HL-60 (cell line): ENCODE results near the gene GNAT2.
A peak's percentile ranks its signal among the peaks of the same experiment; 100 is the strongest.

Source experiments
- DNase-seq, 2 experiments: peaks; one replicate each; pipeline ENCODE4 v3.0.0-alpha.2; 2010 to 2020; ENCODE audit warnings: low read depth in 1 of 2, low spot score in 1 of 2
- H3K27ac ChIP-seq: fragments of 250-450 bp; sonication (Bioruptor Pico); replicated peaks from 2 replicates; pipeline ENCODE4 v1.5.1; 2020; ENCODE audit warnings: mild to moderate bottlenecking, moderate library complexity
- H3K27me3 ChIP-seq: fragments of 250-450 bp; sonication (Bioruptor Pico); 2 replicates; pipeline ENCODE4 v1.5.1; 2021; ENCODE audit warnings: mild to moderate bottlenecking, moderate library complexity; ENCODE audit not compliant: insufficient read depth, poor library complexity, severe bottlenecking
- H3K4me3 ChIP-seq: replicated peaks from 2 replicates; pipeline ENCODE4 v1.5.1; 2011; ENCODE audit warnings: mild to moderate bottlenecking, control low read depth, low read length; ENCODE audit not compliant: insufficient read depth
- CTCF ChIP-seq: IDR thresholded peaks from one replicate; pipeline ENCODE4 v1.5.1; 2011; ENCODE audit warnings: low read length, control low read depth, inconsistent platforms; ENCODE audit not compliant: insufficient read depth
- GABPA ChIP-seq: IDR thresholded peaks from 2 replicates; pipeline ENCODE4 v1.6.1; 2012; ENCODE audit warnings: low read depth
- POLR2AphosphoS5 ChIP-seq: IDR thresholded peaks from 2 replicates; pipeline ENCODE4 v1.6.1; 2012; ENCODE audit warnings: low read depth
- REST ChIP-seq: IDR thresholded peaks from 2 replicates; pipeline ENCODE4 v1.6.1; 2012; ENCODE audit warnings: low read depth; ENCODE audit not compliant: insufficient replicate concordance
- SPI1 ChIP-seq: IDR thresholded peaks from 2 replicates; pipeline ENCODE4 v1.6.1; 2012; ENCODE audit warnings: low read depth, mild to moderate bottlenecking, borderline replicate concordance
- long read RNA-seq: library from polyadenylated mRNA; unstranded; transcript quantifications from one replicate; pipeline ENCODE4 v2.0.0, GENCODE V29; 2020

Gene GNAT2
- long read RNA-seq, partial matches to known transcripts = 0 of 3 reads
- long read RNA-seq, other reads (novel, unspliced or antisense) = 3 of 3 reads

- Histone ChIP-seq H3K4me3 (peak within 1 kb of the TSS; percentile 94), H3K27me3 (no peaks in the 10 kb centered on the region), H3K27ac (peak within 1 kb of the TSS; percentile 90)
- DNase-seq = peak; percentile 84 to 90
- TF ChIP-seq CTCF (no peak), POLR2AphosphoS5 (peak; percentile 84), SPI1 (peak; percentile 36; the same call in 1 of the 2 replicates), REST (peak; percentile 38), GABPA (no peak)
These were observed at the start of gene GNAT2, which contains the start of gene AMPD2 for GRCh38 chr1:109619576-109620400. GNAT2 (minus strand) TSS chr1:109619616; CDS start chr1:109612870, 6,746 bp downstream. AMPD2 (plus strand) TSS chr1:109619837; CDS start chr1:109621176, 1,339 bp downstream.

GRCh38 chr1:109668123-109668775 lies 48.8 kb upstream of the GNAT2 start:
- H3K4me3 ChIP-seq = no peak overlapping the region
- TF ChIP-seq GABPA (no peak), REST (no peak), SPI1 (no peak), POLR2AphosphoS5 (no peak), CTCF (no peak)
- no peak for DNase-seq
- peaks cover 2% of the 10 kb centered on the region for H3K27me3 ChIP-seq
- no peak overlapping the region for H3K27ac ChIP-seq

- TF ChIP-seq POLR2AphosphoS5 = no peak
- no peak for TF ChIP-seq GABPA
- no peak for TF ChIP-seq CTCF
- no peak for TF ChIP-seq SPI1
- no peak for TF ChIP-seq REST
- Histone ChIP-seq H3K27ac (no peak within 1 kb of the TSS), H3K4me3 (no peak within 1 kb of the TSS), H3K27me3 (peaks cover 2% of the 10 kb centered on the region)
- no peak for DNase-seq
These were observed 48.2 kb upstream of the GNAT2 start, which contains the start of gene GSTM2 for GRCh38 chr1:109667452-109668122. GSTM2 (plus strand) TSS chr1:109668057; CDS start chr1:109668116, 59 bp downstream.
